ENCODE measurements around the gene SLC29A2.

SLC29A2 gene

GRCh38 chr11:66371627-66372415 lies at the start of gene SLC29A2:
Gene SLC29A2 (minus strand): TSS chr11:66371760. CDS start chr11:66371591, 169 bp downstream.
- DNase-seq (ENCODE audit: low spot score) = peak; percentile 78

DNA sequence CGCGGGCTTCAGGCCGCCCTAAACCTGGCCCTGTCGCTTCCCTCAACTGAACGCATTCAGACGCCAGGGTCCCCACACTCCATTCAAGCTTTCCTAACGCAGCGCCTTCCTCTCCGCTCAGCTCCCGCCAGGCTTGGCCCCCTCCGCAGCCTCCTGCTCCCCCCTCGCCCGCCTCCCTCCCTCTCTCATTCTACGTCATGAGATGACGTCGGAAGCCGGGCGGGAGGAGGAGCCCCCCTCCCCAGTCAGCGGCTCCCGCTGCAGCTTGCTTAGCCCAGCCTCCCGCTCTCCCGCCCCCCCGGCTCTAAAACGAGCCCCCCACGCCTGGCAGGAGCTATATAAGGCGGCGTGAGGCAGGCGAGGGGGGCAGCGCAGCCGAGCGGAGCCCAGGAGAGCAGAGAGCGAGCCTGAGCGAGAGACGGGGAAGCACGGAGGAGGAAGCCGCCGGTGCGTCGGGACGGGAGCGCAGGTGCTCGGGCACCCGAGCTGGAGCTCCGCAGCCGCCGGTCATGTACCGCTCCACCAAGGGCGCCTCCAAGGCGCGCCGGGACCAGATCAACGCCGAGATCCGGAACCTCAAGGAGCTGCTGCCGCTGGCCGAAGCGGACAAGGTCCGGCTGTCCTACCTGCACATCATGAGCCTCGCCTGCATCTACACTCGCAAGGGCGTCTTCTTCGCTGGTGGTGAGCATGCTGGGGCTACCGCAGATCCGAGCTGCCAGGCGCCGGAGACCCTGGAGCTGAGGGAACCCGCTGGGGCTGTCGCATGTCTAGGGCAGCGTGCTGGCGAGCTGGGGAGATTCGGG lies 49.3 kb upstream of the SLC29A2 start, which contains the start of gene NPAS4:
Gene NPAS4, plus strand, starts transcription at position 365 of the 806 bp plus-strand sequence. Its CDS starts 145 bp downstream, at position 510.
- DNase-seq (ENCODE audit: low spot score) = no peak

- no peak for DNase-seq (ENCODE audit: low spot score)
These were observed 48.3 kb upstream of the SLC29A2 start for GRCh38 chr11:66419825-66420224.

GRCh38 chr11:66418986-66419308 lies 47.4 kb upstream of the SLC29A2 start:
- DNase-seq (ENCODE audit: low spot score) = no peak

- peak; percentile 65 for DNase-seq (ENCODE audit: low spot score)
These were observed 46.8 kb upstream of the SLC29A2 start for GRCh38 chr11:66418168-66418985.

- no peak for DNase-seq (ENCODE audit: low spot score)
These were observed 45.4 kb upstream of the SLC29A2 start for GRCh38 chr11:66417000-66417399.

GRCh38 chr11:66415423-66415822 lies 43.9 kb upstream of the SLC29A2 start:
- DNase-seq (ENCODE audit: low spot score) = no peak

- no peak for DNase-seq (ENCODE audit: low spot score)
These were observed 42.8 kb upstream of the SLC29A2 start for GRCh38 chr11:66414120-66414934.

- DNase-seq (ENCODE audit: low spot score) = no peak
These were observed 41.6 kb upstream of the SLC29A2 start for GRCh38 chr11:66413167-66413566.

GRCh38 chr11:66412110-66412509 lies 40.5 kb upstream of the SLC29A2 start:
- no peak for DNase-seq (ENCODE audit: low spot score)

DNA sequence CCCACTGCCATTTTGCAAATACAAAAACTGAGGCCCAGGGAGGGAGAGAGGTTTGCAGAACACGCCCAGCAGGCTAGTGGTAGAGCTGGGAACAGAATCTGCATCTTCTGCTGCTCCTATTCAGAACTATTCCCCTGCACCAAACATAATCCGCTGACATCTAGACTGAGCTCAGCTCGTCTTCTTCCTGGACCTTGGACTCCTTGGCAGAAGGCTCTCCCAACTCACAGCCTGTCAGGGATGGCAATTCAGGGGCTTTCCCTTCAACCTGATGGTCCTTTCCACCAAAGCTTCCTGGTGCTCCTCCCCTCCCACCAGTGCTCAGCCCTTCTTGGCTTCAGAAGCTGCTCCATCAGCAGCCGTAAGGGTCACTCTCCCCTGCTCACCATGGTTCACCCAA lies 39.8 kb upstream of the SLC29A2 start:
- DNase-seq (ENCODE audit: low spot score) = no peak

DNA sequence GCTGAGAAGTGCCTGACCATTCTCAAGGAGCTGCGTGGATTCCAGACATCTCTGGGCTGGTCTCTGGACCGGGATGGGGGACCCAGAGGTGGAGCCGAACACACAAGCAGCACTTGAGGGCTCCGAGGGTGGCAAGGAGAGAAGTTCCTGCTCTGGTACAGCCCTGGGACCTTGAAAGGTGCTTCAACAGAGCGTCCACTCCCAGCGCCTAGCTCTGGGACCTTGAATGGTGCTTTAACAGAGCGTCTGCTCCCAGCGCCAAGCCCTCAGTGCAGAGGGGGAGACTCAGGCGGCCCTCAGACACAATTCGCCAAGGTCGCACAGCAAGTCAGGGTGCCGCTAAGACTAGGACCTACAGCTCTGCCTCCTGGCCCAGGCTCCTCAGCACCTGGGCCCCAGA lies 38.6 kb upstream of the SLC29A2 start:
- no peak for DNase-seq (ENCODE audit: low spot score)

DNA sequence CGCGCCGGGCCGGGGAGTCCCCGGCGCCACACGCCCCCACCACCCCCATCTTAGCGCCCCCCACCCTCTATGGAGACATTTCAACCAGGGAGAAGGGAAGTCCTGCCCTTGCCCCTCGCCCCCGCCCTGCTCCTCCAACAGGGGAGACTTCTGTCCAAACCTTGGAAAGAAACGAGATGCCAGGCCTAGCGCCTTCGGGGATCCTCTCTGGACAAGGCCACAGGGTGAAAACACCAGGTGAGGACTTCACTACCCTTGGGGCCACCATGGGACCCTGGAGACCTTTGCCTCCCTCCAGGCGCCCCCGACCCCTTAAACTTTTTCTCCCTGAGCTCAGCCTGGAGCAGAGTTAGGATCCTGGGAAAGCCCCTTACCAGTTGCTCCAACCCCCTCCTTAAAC lies 37.7 kb upstream of the SLC29A2 start:
- DNase-seq (ENCODE audit: low spot score) = no peak

- peak; percentile 91 for DNase-seq (ENCODE audit: low spot score)
These were observed 37.1 kb upstream of the SLC29A2 start for GRCh38 chr11:66408488-66409214.

DNA sequence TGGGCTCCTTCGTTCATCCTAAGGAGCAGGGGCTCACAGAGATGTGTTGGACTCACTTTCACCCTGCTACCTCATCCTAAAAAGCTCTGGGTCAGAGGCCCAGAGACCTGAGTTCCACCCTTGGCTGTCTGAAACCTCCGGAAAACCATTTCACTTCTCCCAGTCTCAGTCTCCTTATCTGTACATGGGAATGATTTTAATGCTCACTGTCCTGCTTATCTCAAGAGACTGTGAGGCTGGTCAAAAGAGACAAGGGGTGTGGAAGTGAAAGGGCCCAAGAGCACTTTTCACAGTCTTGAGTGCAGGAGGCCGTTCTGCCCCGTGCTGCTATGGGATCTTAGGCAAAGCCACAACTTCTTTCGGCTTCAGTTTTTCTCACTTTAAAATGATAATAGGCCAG lies 36.1 kb upstream of the SLC29A2 start:
- DNase-seq (ENCODE audit: low spot score) = no peak

DNA sequence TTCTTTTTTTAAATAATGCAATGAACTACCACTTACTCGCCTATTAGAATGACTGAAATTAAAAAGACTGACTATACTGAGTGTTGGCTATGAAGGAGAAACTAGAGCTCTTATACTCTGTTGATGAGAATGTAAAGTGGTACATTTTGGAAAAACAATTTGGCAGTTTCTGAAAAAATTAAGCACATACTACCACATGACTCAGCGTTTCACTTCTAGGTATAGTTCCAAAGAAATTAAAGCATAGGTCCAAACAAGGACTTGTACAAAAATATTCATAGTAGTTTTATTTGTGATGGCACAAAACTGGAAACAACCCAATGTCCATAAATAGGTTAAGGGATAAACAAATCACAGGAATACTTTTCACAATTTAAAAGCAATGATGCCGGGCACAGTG lies 22.4 kb upstream of the SLC29A2 start:
- DNase-seq (ENCODE audit: low spot score) = no peak

DNA sequence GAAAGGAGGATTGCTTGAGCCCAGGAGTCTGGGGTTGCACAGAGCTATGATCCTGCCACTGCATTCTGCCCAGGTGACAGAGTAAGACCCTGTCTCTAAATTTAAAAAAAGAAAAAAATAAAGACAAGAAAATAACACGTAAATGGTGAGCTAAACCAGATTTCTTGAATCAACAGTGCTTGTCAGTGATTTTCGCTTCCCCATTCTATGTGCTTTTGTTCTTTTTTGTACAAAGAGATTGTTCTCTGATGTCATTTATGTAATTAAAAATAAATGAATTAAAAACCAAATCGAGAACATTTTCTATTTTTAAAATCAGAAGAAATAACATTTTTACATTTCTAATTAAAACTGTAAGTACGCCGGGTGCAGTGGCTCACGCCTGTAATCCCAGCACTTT lies 19.8 kb upstream of the SLC29A2 start:
- no peak for DNase-seq (ENCODE audit: low spot score)

DNA sequence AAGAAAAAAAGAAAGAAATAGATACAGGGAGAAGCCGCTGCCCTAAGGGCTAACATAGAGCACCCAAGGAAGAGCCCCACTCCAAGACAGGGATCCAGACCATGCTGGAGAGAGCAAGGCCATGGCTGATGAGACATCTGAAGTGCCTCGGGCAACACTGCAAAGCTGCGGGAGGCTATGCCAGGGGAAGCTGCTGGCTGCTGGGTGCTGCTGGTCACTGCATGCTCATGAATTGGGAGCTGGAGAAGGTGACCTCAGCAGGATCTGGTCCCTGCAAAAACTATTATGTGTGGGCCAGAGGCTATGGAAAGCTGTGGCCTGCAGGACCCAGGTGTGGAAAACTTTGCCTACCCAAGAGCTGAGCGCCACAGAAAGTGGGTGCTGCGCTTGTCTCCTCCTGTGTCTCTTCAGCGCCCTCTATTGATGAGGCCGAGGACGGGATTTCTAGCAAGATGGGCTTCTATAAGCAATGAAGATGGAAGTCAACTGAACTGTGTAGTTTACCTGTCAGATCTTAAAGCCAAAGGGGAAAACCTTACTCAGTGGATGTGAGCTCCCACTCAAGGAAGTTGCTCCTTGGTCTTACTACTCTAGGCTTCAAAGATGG lies 17.3 kb upstream of the SLC29A2 start:
- DNase-seq (ENCODE audit: low spot score) = peak; percentile 70

GRCh38 chr11:66386171-66387069 lies 14.9 kb upstream of the SLC29A2 start:
- peak; percentile 83 for DNase-seq (ENCODE audit: low spot score)

All from activated CD4-positive, alpha-beta T cell treated with anti-CD3 and anti-CD28 coated beads, Interleukin-2, Interleukin-4, amounts not matched to agents 100 ng/mL and 50 ng/mL, durations not matched to agents 16 hours and 8 hours (primary cell).